ENCODE measurements around the gene SF3B6. TPM values are rescaled to one million over a fixed set of nuclear protein-coding genes. Genes with fewer than 3 reads are reported as not detected.

SF3B6 gene
- total and polyA plus RNA-seq, 9 of the 15 experiments (the other 6 are each of a cell fraction or from before 2014, with no cell fraction given) = 146 to 591 (median 295) TPM

GRCh38 chr2:24076849-24077534 is 866 bp upstream of the SF3B6 start (continued):
- TF ChIP-seq USF2 (CRISPR knock-in tag; IDR thresholded peaks at IDR 0.05) (no peak), VEZF1 (CRISPR knock-in tag; IDR thresholded peaks at IDR 0.05) (peak; percentile 51), MAZ (CRISPR knock-in tag; conservative IDR thresholded peaks at IDR 0.05 in 1 of 2, IDR thresholded peaks at IDR 0.05 in 1 of 2) (peak in 1 of 2 experiments; percentile 22; a peak in 3 of 4 replicates), NKRF (IDR thresholded peaks at IDR 0.05; ENCODE audit: borderline replicate concordance) (peak; percentile 56; the same call in 1 of the 2 replicates), FUS (optimal IDR thresholded peaks at IDR 0.05; ENCODE audit: low read depth, low read length) (no peak), HMGN3 (IDR thresholded peaks at IDR 0.05; ENCODE audit: borderline replicate concordance, extremely low read depth, insufficient read length, low read depth, low read length) (peak; percentile 32), ZNF232 (CRISPR knock-in tag; IDR thresholded peaks at IDR 0.05) (no peak), ZNF717 (CRISPR knock-in tag; IDR thresholded peaks at IDR 0.05) (no peak), RBM34 (IDR thresholded peaks at IDR 0.05; ENCODE audit: borderline replicate concordance, insufficient read depth, low read length) (no peak), ILF3 (IDR thresholded peaks at IDR 0.05; ENCODE audit: borderline replicate concordance) (no peak), NEUROD1 (IDR thresholded peaks at IDR 0.05; ENCODE audit: borderline replicate concordance, low read depth, low read length, partially characterized antibody) (no peak), MLLT1 (IDR thresholded peaks at IDR 0.05) (0 out of 4 replicates have a peak, but pooled peaks of 1 of the 2 experiments have one; percentile 11)

All from K562 (cell line).